Hypothalamus (tissue), 51 donors: ENCODE data around the gene SHROOM3.

Experiments used
- DNase-seq, 51 donors: peaks; one replicate each; lab custom pipeline; 2025; lab: John Stamatoyannopoulos, UW

The SHROOM3 gene

GRCh38 chr4:76489686-76490161 lies 54.7 kb downstream of the SHROOM3 start:
- no peak for DNase-seq

- DNase-seq: peak in 2 of 51 donors; percentile 7 to 8
Measured at GRCh38 chr4:76492055-76492454, 57.0 kb downstream of the SHROOM3 start.

GRCh38 chr4:76494243-76494642 lies 59.2 kb downstream of the SHROOM3 start:
- no peak for DNase-seq

GRCh38 chr4:76494871-76495590 lies 60.0 kb downstream of the SHROOM3 start:
- no peak for DNase-seq

DNA sequence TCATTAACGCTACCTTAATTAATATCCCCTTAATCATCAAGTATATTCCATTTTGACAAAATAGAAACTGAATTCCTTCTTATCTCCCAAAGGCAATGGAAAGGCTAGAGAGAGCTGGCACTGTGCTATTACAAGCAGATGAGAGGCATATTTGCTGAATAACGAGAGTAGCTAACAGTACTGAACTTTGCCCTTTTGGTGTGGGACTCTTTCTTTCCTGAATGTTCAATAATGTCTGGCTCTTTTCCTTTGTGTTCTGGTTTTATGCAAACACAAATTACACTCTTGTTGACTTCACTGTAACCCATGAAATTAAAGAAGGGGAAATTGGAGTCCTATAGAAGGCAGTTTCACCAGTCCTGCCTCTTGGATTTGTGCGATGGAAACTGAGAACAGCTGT lies 63.5 kb downstream of the SHROOM3 start:
- no peak for DNase-seq

- peak in 1 of 51 donors; percentile 0 for DNase-seq
Measured at GRCh38 chr4:76499461-76499860, 64.4 kb downstream of the SHROOM3 start.

DNA sequence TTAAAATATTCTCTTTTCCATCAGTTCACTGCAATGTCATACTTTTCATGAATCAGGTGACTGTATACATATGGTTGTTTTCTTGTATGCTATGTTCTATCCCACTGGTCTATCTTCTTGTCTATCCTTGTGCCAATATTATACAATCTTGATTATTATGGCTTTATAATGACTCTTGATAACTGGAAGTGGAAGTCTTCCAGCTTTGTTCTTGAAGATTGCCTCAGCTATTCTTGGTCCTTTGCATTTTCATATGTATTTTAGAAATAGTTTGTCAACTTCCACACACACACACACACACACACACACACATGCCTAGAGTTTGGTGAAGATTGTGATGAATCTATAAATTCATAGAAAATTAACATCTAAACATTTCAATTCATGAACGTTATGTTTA lies 67.9 kb downstream of the SHROOM3 start:
- no peak for DNase-seq

- DNase-seq: peak in 2 of 51 donors; percentile 11 to 36
Measured at GRCh38 chr4:76504613-76505465, 69.8 kb downstream of the SHROOM3 start.

GRCh38 chr4:76511947-76512346 lies 76.9 kb downstream of the SHROOM3 start:
- DNase-seq: no peak

DNA sequence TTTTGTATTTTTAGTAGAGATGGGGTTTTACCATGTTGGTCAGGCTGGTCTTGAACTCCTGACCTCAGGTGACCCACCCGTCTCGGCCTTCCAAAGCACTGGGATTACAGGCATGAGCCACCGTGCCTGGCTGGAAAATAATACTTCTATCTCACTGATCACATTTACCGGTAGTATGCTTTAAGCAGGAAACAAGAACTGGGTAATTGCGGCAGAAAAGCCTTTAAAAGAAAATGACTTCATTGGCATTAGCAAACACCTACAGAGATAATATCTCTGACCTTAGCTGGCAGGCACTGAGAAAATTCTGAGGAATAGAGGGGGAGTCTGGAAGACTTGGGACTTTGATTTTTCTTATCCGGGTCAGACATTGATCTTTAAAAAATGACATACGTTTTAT lies 78.5 kb downstream of the SHROOM3 start:
- no peak for DNase-seq

DNA sequence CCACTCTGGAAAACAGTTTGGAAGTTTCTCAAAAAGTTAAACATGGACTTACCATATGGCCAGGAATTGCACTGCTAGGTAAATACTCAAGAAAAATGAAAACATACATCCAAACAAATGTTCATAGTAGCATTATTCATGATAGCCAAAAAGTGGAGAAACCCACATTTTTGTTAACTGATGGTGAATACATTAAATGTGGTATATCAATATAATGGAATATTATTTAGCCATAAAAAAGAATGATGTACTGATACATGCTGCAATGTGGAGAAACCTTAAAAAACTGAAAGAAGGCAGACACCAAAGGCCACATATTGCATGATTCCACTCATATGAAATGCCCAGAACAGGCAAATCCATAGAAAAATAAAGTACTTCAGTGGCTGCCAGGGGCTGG lies 79.1 kb downstream of the SHROOM3 start:
- DNase-seq: no peak

DNA sequence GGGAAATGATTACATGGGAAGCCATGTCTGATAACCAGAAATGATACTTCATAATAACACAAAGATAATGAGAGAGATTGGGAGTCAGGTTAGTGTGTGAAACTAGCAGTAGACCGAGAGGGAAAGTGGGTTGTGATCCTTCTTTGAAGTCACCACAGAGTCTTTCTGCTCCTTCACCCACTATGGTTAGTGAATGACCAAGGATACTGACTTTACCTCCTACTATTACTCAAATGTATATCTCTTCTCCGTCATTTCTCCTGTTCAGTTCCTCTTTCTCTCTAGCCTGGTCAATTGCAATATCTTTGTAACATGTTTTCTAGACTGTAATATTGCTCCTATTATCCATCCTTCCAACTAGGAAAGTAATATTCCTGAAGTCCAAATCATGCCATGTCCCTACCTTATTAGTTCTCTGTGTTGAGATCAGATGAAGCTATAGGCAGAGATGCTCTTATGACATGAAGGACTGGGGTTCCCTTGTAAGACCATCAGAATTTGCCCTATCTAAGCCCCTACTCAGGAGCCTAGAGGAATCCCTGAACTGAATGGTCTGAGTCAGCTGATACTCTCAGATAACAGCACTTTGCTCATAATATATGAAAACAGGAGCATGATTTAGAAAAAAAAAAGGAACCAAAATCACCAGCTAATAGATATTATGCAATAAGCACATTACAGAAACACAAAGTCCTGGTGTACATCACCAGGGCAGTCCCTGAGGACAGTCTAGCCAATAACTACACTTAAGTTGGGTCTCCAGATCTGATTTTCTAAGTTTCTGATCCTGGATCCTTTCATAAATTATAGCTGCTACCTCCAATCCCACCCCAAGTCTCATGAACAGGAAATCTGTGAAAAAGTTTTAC lies 81.2 kb downstream of the SHROOM3 start:
- no peak for DNase-seq

DNA sequence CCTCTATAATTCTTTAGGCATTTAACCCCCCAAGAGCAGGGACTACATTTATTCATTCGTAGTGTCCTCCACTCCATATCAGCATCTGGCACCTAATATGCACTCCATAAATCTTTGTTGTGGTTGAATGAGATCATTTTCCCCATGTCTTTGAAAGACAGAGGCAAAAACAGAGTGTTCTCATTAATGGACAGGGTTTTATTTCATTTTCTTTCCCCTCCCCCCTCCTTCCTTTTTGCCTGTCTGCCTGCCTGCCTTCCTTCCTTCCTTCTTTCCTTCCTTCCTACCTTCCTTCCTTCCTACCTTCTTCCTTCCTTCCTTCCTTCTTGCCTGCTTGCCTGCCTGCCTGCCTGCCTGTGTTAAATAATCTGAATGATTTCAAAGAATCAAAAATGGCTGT lies 83.2 kb downstream of the SHROOM3 start:
- DNase-seq: no peak

DNA sequence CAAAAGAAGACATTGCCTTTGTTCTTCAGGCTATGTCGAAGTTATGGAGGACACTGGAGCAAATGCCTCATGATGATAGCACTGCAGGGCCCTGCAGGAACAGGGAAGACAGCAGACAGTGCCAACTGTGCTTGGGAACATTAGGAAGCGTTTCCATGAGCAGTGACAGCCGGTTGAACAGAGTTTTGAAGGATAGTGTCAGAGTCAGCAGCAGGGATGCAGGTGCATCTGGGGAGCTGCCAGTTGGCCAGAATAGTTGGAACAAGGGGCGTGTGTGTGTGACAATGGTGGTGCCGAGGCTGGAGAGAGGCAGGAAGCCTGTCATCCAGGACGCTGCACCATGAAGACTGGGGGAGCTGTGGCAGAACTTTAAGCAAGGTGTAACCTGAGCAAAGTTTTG lies 88.6 kb downstream of the SHROOM3 start:
- DNase-seq: no peak

DNA sequence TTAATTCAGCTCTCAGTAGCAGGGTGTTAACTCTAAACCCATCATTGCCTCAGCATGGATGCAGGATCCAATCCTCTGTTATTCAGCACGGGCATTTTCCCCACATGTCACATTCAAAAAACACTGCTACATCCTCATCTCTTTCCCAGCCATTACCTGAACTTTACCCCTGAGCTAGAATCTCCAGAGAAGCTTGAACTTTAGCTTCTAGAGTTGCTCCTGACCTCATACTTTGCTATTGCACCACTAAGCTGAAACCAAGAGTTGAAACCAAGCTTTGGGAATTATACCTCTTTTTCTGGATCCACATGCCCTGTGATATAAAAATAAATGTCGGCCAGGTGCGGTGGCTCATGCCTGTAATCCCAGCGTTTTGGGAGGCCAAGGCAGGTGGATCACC lies 90.7 kb downstream of the SHROOM3 start:
- no peak for DNase-seq

DNA sequence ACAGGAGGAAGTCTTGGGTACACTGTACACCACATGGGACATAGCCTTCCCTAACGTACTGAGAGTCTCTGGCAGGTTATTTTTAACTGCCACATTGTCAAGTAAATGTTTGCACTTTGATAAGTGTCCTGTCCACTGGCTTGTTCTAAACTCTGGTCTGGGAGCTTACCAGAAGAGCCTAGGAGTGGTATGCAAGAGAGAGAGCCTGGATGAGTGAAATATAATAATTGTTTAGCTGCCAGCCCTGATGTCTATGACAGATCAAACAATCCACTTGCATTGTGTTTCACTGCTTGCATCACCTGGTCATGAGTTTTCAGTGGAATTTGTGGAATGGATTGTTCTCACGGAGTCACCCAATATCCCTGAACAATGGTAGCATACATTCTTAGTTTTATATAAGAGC lies 91.6 kb downstream of the SHROOM3 start:
- no peak for DNase-seq

DNA sequence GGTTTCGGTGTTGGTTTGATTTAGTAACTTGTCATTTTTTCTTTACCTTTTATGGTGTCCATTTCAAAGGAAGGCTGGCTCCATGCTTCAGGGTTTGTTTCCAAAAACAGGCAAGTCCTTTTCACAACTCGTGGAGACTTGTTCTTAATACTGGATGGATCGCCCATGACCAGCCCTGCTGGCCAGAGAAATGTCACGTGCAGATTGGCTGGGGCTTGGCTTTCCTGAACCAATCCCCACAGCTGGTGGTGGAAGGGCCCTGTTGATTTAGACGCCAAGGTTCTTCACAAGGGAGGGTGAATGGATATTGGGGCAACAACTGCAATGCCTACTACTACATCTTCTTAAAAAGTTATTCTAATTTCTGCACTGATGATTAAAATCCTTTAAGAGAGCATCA lies 92.6 kb downstream of the SHROOM3 start:
- DNase-seq: no peak

DNA sequence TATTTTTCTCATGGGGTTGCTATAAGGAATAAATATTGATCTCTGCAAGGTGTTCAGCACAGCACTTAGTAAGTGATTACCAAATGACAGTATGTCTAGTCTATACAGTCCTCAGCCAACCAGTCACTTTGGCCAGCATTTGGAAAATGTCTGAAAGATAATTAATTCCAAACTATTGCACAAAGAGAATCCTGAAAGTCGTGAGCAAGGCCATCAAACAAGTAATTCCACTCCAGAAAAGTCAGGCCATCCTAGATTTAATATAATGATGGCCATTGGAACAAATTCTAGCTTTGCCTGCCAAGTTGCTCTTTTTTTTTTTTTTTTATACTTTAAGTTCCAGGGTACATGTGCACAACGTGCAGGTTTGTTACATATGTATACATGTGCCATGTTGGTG lies 96.6 kb downstream of the SHROOM3 start:
- no peak for DNase-seq

DNA sequence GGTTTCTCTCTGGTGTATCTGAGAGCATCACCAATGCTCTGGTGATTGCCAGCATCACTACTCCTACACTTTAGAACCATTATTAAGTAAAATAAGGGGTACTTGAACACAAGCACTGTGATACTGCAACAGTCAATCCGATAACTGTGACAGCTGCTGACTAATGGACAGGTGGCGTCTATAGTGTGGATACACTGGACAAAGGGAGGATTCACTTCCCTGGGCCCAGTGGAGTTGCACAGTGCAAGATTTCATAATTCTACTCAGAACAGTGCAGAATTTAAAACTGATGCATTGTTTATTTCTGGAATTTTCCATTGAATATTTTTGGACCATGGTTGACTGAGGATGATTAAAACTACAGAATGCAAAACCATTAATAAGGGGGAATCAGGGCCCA lies 97.8 kb downstream of the SHROOM3 start:
- DNase-seq: no peak

- no peak for DNase-seq
Measured at GRCh38 chr4:76533314-76533713, 98.3 kb downstream of the SHROOM3 start.
